NCI-H146 treated with DMSO at 0.1 percent for 48 hours (cell line): ENCODE measurements around the gene THRB.

Source experiments
- DNase-seq: peaks from one replicate; lab custom pipeline; 2025; ENCODE audit not compliant: unreplicated experiment; lab: John Stamatoyannopoulos, UW

Gene THRB

DNA sequence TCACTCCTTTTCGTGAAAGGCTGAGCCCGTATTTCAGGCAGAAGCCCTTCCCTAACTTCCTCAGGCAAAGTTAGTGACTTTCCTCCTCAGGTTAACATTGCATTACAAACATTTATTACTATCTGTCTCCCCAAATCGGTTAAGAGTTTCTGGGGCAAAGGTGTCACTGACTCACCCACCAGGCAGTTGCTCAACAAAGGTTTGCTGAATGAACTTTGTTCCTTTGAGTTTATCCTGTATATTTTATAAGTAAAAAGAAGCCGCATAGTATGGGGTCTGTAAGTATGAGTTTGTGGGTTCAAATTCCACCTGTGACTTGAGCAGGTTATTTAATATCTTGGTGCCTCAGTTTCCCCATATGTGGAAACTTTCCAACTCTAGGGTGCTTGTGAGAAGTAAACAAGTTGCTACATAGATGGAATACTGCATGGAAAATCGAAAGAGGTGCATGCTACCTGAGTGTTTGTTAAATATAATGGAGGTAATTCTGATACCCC lies 177.7 kb downstream of the THRB start:
- no peak for DNase-seq

DNA sequence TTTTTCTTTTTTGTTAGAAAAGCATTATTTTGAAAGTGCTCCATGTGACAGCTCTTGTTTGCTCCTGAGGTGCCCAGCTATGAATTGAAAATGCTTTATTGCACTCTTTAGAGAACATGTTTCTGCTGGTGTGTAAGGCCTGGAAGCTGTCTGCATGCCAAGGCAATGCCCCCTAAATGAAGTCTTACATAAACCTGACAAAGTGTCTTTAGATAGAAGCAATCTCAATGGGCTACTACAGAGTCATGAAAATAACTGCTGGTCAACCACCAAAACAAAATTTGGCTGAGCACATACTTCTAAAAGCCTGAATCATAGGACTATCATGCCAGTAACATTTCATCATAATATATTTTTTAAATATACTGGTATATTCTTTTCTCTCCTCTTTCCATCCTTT lies 178.7 kb downstream of the THRB start:
- DNase-seq, result no peak

DNA sequence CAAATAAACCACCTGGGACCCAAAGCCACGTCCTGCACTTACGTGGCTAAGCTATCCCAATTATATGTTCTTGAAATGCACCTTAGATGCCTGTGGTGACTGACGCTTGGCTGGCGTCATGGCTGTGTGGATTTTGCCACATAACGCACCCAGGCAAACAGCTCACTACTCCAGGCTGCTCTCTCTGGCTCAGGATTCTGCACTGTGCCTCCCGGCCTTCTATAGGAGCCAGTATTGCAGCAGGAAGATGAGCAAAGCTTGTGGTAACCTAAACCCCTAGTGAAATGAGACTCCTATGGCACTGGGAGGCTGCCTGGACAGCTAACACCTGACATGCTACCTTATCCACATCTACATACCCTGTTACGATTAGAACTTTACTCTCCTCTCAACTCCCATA lies 179.3 kb downstream of the THRB start:
- DNase-seq, result no peak

DNA sequence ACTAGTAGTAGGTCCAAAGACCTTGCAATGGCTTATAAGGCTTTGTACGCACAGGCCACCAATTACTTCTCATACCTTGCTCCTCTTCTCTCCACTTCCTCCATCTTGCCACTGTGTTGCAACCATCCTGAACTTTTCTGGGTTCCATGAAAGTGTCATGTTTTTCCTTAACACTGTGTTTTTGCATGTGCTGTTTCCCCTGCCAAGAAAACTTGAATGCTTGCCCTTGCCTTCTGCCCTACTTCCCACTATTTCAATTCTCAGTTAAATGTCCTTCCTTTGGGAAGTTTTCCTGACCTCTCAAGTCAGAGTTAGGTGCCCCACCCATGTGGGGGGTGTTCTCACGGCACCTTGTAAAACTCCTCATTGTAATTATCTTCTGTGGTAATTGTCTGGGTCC lies 182.8 kb downstream of the THRB start:
- no peak for DNase-seq

DNA sequence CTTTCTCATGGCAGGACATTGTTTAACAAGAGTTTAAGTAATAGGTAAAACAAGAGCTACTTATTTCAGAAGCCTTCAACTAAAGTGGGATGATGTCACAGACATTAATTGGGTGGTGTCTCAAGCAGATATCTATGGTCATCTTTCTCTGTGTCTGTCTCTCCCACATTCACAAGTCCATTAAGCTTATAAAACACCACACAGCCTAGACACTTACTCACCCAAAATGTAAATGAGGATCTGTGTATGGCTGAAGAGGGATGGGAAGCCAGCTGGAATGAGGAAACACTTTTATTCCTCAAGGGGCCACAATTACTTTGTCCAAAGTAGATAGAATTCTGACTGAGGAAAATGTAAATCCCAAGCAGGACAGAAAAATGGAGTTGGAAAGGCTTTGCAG lies 183.8 kb downstream of the THRB start:
- no peak for DNase-seq

- no peak for DNase-seq
Observed at GRCh38 chr3:24306518-24306917, 188.1 kb downstream of the THRB start.

DNA sequence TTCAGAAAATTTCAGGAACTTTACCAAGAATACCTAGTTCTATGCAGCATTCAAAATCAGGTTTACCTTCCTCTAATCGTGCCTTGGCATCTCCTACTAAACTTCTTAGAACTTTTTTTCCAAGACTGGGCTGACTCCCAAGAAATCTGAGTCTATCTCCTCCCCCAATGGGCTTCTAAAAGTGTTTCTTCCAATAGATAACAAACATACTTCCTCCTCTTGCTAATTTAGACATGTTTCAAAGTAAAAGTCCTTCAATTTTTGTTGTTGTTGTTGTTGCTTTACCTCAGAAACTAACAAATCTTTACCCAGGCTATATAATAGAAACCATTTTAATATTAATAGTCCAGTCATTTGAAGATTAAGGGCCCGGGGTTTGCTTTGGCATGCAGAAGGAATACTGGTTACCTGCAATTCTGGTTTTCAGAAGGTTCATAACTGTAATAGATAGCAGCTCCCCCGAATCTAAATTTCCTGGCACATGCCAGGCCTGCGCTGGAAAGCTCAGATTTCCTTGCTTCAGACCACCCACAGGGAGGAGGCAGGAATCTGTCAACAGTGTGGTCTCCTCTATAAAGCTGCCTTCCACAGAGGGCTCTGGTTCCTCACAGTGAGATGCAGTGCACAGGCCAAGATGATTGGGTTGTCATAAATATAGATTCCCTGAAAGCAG lies 188.7 kb downstream of the THRB start:
- DNase-seq, result no peak

- peak; percentile 16 for DNase-seq
Observed at GRCh38 chr3:24303057-24303754, 191.4 kb downstream of the THRB start.

DNA sequence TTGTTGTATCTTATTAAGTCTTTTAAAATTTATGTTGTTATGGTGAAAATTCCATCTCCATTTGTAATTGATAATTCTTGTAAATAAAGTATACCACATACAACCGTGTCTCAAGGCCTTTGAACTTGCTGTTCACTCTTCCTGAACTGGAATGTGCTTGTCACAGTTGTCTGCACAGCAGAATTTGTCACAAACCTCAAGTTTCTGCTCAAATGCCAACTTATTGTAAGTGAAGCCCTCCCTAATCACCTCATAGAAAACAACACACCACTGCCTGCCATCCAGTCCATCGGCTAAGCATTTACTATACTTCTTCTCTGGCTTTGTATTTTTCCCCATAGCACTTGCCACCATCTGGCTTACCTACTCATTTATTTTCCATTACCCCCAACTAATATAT lies 192.3 kb downstream of the THRB start:
- no peak for DNase-seq

- no peak for DNase-seq
Observed at GRCh38 chr3:24300949-24301348, 193.7 kb downstream of the THRB start.

- DNase-seq, result no peak
Observed at GRCh38 chr3:24299806-24300626, 194.6 kb downstream of the THRB start.

- no peak for DNase-seq
Observed at GRCh38 chr3:24299246-24299805, 195.3 kb downstream of the THRB start.

- no peak for DNase-seq
Observed at GRCh38 chr3:24296441-24297205, 198.0 kb downstream of the THRB start.

DNA sequence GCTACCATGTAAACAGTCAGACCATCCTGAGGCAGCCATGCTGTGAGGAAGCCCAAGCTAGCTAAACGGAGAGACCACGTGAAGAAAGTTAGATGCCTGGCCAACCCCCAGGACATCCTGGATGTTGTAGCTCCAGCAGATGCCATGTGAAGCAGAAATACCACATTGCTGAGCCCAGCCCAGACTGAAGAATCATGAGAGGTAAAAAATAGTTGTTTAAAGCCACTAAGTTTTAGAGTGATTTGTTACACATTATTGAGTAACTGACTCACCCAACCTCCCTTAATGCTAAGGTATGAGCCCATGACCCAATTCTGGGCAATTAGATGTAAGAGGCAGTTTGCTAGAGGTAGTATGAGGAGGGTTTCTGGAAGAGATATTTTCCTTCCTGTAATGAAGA lies 200.5 kb downstream of the THRB start:
- no peak for DNase-seq

GRCh38 chr3:24291646-24292045 lies 203.0 kb downstream of the THRB start:
- DNase-seq, result no peak

GRCh38 chr3:24290596-24290995 lies 204.1 kb downstream of the THRB start:
- DNase-seq, result no peak

GRCh38 chr3:24288496-24289236 lies 206.0 kb downstream of the THRB start:
- DNase-seq, result no peak

GRCh38 chr3:24287755-24288450 lies 206.7 kb downstream of the THRB start:
- DNase-seq, result no peak

DNA sequence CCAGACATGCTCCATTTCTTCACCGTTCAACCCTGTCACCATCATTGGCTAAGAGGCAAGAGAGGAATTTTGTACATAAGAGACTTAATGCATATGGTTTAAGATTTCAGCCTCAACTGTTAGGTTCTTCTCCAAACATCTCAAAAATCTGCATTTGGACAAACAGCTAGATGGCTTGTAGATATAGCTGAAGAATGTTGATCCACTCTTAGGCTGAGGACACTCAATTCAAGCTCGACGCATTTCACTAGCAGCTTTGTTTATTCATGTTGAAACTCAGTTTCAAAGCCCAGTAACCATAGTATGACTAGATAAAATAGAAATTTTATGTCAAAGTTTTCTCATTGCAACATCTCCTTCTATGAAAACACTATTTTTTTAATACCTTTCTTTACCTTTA lies 208.2 kb downstream of the THRB start:
- no peak for DNase-seq

DNA sequence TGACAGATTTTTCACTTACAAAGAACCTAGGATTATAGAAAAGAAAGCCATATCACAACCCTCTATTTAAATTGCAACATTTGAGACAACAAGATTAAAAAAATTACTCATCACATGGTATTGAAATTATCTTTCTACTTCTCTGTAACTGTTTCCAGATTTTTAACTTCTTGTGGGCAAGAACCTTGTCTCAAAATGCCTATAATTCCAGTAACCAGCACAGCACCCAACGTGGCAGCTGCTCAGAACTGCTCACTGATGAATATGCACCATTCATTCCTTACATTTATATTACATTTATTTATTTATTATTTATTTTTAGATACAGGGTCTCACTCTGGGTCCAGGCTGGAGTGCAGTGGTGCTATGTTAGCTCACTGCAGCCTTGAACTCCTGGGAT lies 216.1 kb downstream of the THRB start:
- DNase-seq, result no peak
